ENCODE results near the gene SFT2D1.

The SFT2D1 gene

DNA sequence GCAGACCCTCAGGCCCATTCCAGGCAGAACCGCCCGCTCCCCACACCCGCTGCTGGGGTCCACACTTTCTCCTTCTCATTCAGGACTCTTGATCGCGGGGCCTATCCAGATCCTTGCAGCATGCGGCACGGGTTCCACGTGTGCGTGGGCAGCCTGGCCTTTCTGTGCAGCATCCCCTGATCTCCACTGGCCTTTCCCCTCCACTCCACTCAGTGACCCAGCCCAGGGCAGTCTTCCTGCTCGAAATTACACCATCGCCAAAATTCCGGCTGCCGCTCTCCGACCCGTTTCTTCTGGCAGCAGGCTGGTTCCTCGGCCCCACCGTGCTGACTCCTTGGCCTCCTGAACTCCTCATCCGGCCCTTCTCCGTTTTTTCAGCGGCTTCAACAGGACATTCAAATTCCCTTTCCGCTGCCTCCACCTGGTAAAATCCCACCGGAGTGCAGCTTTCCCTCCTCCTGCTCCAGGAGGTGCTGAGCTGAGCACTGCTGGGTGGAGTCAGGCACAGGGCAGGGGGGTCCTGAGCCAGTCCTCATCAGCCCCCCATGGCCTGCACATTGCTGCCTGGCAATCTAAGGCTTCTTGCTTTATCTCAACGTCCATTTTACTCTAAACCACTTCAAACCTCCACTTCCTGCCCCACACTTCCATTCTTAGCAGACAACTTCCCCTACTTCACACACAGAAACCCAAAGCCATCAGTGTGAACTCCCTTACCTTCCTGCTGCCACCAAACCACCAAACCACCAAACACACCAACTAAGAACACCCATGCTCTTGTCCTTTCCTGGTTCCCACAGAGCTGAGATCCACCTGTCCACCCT lies 9.0 kb downstream of the SFT2D1 start:
- no peak for DNase-seq (ENCODE audit: low spot score)

DNA sequence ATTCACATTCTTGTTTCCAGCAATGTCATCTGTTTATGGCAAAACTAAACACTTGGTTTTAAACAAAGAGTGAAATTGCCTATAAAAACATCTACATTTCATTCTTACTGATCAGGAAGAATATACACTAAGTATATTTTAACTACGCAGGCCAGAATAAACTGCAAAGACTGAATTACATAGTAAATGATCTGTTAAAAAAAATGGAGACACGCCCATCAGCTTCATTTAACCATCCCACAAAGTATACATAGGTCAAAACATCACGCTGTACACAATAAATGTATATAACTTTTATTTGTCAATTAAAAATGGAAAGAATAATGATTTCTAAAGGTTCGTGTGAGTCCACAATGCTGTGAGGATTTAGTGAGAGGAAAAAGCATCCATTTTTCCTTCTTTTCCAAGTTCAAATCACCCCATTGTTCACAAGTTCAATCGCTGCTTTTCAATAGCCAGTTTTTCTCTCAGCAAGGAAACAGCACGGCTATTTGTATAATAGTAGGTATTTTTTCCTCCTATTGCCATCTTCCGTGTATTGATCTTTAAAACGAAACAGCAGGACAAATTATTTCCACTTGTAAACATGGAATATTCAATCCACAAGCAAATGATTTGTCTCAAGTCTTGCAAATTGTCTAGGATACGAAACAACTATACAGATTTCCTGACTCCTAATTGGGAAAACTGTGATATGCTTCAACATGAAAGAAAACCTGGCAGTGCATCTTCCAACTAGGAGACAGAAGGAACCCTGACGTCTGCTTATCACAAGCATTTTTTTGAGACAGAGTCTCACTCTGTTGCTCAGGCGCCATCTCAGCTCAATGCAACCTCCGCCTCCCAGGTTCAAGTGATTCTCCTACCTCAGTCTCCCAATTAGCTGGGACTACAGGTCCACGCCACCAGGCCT lies 10.6 kb downstream of the SFT2D1 start:
- no peak for DNase-seq (ENCODE audit: low spot score)

DNA sequence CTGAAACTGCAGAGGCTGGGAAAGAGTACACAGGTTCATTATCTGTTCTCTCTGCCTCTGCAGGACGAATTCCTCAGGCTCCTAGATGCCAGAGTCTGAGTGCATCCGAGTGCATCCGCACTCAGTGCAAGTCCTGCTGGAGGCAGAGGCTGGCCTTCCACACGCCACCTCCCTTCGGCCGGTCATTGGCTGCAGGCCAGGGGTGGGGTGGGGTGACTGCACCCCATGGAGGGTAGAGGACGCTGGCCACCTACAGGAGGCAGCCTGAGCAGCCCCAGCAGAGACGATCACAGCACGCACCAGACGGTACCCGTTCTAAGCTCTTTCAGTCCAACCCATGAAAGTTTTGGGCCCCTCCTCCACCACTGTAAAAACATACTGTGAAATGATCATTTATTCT lies 11.7 kb downstream of the SFT2D1 start:
- DNase-seq (ENCODE audit: low spot score): peak; percentile 15

DNA sequence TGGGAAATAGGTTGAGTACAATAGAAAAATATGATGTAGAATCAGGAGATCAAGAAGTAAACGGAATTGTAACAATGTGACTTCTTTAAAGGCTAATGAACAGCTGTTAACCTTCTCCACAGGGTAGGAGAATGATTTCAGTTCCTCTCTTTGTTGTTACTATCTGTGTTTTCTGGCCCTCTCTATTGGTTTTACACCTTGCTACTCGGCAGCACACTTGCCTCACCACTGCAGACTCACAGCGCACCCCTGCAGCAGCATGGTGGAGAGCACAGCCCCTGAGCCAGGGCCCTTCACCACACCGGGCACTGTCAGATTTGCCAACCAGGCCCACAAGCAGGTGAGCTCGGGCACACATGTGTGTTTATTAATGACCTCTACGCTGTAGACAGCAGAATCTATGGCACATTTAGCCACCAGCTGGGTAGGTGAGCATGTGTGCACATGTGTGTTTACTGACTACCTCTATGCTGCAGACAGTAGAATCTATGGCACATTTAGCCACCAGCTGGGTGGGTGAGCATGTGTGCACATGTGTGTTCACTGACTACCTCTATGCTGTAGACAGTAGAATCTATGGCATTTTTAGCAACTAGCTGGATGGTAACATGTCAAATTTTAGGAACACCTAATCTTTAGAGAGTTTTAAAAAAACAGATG lies 16.8 kb downstream of the SFT2D1 start:
- DNase-seq (ENCODE audit: low spot score): no peak

DNA sequence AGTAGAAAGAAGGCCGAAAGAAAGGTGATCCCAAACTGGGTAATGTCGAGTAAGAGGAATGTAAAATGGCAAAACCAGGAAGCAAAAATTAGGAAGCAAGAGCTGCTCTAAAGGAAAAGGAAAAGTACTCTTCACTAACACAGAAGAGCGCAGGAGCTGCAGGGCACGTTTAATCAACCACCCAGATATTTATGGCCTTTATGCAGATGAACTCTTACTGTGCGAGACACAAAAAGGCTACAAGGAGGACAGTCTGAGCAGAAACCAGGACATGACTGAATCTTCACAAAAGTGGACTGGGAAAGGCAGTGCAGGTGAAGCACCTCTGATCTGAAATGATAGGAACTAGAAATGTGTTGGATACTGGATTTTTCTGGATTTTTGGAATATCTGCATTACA lies 18.9 kb downstream of the SFT2D1 start:
- no peak for DNase-seq (ENCODE audit: low spot score)

DNA sequence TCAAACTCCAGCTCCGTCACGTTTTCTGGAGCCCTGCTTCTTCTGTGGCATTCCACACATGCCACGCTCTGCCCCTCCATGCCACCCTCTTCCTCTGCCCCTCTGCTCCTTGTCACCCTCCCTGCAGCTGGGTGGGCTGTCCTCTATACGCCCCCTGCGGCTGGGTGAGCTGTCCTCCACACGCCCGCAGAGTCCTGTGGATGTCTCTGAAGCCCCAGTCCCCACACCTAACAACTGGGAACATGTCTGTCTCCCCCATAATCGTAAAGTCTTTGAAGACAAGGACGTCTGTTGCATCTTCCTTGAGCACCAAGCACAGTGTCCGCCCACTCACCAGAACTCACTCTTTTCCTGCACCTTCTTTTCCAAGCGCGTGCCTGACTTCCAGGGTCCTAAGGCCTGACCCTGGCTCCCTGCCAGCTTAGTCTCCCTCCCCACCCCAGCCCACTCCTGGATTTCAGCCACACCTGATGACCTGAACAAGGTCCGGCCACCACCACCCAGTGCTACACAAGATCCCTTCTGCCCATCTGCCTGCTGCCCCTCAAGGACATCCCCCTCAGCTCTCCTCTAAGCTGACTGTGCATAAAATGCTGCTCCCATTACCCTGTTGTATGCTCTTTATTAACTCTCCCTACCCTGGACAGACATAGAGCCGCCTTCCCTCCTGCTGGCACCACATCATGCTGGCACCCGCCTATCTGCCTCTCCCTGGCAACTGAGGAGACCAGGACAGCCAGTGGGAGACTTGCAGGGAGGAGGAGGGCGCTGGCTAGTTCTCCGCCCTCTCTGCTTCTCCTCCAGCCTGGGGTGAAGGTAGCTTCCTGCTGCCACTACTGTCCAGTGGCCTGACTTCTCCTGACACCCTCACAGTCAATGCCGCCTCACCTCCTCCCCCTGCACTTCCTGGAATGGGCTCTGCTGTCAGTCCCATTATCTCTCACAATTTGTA lies 23.4 kb downstream of the SFT2D1 start:
- no peak for DNase-seq (ENCODE audit: low spot score)

DNA sequence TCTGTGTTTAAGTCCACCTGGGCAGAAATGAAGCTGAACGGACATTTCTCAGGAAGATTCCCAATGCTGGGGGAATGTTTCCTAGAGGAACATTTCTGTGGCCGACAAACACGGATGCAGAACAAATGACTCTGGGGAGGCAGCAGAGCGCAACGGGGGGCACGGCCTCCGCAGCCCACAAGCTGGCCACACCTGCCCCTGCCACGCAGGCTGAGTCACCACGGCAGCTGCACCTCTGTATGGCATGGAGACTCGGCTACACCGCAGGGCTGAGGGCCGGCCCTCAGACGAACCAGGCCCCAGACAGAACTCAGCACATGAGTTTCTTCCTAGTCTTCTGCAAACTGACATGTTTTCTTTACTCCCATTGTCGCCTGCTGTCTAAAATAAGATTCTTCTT lies 24.1 kb downstream of the SFT2D1 start:
- DNase-seq (ENCODE audit: low spot score): no peak

DNA sequence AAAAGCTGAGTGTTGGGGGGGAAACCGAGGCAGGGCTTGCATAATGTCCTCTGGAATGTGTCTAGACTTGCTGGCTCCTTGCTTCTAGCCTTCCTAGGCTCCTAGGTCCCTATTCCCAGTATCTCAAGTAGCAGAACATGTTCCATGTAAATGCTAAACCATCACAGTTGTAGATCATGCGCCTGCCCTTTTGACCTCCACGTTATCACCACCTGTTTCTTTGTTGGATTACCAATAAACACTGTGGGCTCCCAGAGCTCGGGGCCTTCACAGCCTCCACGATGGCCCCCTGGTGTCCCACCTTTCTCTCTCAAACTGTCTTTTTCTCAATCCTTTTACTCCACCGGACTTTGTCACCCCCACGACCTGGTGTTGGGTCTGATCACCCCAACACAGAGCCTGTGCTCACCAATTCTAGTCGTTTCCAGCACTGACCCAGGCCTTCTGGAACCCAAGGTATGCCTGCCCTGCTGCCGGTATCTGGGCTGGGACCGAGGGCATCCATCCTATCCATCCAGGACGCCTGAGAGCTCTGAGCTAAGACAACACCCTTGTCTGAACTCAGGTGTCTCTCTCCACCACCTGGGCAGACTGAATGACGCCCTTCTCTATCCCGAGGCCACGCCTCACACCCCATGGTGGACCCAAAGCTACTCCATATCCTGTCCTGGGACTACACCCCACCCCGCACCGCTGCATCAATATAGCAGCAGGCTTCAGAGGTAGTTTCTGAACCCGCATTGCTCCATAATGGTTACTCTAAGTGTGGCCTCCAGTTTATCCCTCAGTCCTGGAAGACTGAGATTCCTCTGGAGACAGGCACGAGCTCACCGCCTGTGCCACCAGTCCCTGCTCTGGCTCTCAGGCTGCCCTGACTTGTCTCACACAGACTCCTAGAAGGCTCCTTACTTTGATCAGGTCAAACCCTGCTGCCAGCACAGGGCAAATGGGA lies 24.8 kb downstream of the SFT2D1 start:
- no peak for DNase-seq (ENCODE audit: low spot score)

DNA sequence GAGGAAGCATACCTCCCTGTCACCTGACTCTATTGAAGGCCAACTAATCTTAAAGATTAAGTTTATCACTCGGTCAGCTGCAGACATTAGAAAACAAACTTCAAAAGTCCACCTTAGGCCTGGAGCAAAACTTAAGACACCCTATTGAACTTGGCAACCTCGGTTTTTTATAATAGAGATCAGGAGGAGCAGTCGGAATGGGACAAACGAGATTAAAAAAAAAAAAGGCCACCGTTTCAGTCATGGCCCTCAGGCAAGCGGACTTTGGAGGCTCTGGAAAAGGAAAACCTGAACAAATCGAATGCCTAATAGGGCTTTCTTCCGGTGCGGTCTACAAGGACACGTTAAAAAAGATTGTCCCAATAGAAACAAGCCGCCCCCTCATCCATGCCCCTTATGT lies 26.9 kb downstream of the SFT2D1 start:
- DNase-seq (ENCODE audit: low spot score): no peak

DNA sequence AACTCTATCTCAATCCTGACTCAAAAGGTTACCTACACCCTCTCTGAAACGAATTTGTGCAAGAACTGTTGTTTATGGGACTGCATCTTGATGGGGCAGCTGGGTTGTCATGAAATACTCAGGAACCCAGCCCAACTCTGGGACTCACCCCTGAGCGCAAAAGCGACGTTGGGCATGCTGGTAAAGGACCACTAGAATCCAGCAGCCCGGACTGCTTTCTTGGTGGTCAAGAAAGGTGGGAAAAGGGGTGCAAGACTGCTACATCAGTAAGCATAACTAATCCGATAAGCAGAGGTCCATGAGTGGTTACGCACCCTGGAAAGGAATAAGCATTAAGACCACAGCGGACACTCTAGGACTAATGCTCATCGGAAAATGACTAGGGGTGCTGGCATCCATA lies 27.9 kb downstream of the SFT2D1 start:
- no peak for DNase-seq (ENCODE audit: low spot score)

DNA sequence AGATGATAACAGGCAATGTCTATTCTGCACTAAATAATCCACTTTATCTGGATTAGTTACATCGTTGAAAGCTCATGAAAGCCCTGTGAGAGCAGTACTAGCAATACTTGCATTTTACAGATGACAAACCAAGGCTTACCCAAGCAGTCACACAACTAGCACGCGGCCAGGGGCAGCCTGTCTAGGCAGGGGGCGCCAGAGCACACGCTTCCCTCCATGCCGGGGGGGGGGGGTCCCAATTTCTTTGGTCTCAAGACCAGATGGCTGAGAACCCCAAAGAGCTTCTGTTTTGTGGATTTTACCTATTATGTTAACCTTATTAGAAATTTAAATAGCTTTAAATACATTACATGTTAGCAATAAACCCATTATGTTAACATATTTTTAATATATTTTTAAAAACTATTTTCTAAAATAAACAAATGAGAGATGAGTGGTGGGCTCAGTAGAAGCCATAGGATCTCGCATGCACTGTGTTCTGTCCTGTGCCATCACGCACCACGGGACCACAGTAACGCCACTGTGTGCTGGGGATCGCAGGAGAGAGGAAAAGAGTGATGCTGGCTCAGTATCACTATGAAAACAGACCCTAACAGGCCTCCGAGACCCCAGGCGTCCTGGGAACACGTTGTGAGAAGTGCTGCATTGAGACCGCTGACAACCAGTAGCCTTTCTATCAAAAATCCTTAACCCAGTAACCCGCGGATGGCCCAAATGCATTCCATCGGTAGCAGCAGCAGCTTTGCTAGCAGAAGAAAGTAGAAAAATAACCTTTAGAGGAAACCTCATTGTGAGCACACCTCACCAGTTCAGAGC lies 28.9 kb downstream of the SFT2D1 start:
- peak; percentile 23 for DNase-seq (ENCODE audit: low spot score)

DNA sequence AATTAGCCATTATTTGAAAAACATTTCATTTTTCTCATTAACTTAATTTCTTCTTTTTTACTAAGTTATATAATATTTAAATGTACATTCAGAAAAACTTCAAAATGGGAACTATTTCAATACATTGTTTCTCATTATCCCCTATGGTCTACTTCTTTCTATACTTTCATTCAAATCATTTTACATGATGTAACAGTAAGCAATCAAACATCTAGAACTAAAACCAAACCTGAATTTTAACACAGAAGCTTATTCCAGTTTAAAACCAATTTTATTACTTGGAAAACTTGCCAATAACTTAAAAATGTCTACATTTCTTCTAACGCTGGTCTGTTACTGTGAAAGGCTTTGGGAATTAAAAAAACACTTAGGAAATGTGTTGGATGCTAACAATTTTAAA lies 29.5 kb downstream of the SFT2D1 start:
- DNase-seq (ENCODE audit: low spot score): no peak

DNA sequence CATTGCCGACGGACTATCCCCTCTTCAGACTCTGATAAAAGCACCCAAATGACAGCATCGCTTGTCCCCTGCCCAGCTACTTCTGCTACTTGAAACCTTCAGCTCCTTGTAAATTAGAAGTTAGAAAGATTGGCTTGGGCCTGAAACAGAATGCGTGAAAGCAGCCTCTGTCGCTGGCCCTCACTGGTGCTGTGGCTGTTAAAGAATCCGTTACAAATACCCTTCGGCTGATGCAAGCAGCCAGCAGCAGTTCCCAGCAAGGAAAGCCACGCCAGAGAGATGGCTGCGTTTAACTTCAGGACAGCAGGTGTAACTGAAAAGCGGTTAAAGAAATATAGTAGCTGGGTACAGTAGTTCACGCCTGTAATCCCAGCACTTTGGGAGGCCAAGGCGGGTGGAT lies 31.7 kb downstream of the SFT2D1 start:
- DNase-seq (ENCODE audit: low spot score): no peak

DNA sequence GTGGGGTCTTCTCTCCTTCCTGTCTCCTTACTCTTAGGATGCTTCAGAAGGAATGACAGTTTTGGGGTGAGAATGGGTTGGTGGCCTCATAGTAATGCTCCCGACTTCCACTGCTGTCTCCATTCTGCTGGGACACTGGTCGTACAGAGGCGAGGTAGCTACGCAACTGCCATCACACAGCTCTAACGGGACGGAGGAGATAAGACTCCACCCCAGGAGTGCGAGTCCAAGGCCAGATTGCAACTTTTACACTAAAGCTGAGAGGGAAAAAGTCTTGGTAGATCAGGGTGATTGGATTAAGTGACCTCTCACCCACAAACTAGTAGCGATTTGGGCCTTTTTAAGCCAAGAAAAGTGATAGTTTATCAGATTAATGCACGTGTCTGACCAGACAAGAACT lies 32.4 kb downstream of the SFT2D1 start:
- no peak for DNase-seq (ENCODE audit: low spot score)

DNA sequence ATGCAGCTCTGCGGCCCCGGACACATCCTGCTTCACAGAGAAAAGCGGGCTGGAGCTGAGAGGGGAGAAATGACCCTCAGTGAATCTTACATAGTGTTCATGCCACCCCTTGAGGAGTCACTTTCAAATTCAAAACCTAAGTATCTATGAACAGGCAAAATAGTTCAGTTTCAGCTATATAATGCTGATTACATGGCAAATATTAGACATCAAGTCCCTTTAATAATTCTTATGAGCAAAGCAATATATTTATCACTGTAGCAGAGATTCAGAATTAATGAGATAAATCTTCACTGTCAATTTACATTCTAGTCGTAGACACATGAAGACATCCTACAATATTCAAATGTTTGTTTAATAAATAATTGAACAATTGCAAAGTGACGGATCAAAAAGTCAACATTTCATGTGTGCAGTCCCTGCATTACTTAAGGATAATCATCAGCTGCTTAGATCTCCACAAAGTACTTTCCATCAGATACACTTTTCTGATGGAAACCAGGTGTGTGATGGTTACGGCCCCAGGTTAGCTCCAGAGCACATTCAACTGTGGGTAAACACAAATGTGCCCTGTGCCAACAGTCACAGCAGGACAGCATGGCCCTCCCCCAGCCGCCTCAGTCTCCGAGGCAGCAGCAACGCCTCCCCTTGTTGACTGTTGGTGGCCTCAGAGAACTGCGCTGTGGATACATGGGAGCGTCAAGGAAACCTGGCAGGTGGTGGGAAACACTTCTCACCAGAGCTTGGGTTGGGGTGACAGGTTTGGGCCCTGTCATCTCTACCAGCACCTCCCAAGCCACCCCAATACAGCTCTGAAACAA lies 33.4 kb downstream of the SFT2D1 start:
- no peak for DNase-seq (ENCODE audit: low spot score)

DNA sequence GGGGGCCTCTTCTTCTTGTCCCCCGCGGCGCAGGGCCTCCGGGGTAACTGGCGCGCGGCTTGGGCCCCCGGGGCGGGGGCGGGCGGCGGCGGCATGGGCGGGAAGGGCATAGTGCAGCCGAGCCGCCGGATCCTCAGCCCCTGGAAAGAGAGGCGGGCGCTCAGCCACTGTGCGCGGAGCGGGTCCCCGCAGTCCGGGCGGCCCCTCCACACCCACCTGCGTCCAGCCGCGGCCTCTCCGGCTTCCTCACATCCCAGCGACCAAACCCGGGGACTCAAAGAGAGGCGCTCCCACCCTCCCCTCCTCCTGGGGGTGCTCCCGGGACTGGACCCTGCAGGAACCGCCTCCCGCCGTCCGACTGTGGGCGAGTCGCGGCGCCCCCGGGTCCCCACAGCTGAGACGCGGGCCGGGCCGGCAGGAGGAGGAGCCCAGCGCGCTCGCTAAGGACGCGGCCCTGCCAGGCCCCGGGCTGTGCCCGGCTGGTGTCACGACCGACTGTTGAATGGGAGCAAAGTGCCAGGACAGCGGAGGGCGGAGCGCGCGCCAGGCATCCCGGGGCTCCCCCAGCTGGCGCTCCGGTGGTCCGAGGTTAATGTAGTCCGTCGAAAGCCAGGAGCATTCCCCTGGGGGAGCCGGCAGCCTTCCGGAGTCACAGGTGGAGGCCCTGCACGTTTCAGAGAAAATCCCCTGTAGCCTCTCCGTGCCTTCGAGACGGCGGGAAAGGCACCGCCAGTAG lies 34.1 kb downstream of the SFT2D1 start, which contains the start of gene PRR18:
PRR18 (minus strand) TSS at position 360 of the 736 bp plus-strand sequence; CDS start at position 110, 250 bp downstream.
- DNase-seq (ENCODE audit: low spot score): no peak
